ENCODE data around the gene TLCD3B. TPM values are rescaled to one million over a fixed set of nuclear protein-coding genes. Genes with fewer than 3 reads are reported as not detected.
"Not testable (repeated sequence)": the region's sequence is repeated elsewhere in the genome, so short reads cannot be mapped to it uniquely, and the experiment has no call there.

Gene TLCD3B
- total and polyA plus RNA-seq, 2 donors from 2014 or later: not detected

GRCh38 chr16:30016555-30017276 lies 14.4 kb downstream of the TLCD3B start:
- TF ChIP-seq CTCF (IDR thresholded peaks at IDR 0.05; ENCODE audit: borderline replicate concordance, extremely low read depth, insufficient read depth): no peak
- Histone ChIP-seq H3K4me1 (ENCODE audit: control insufficient read depth in 2 of 3, insufficient read depth in 2 of 3, low read depth in 1 of 3, low read length in 3 of 3) (peaks cover 0 to 7% (median 0%) of the 10 kb centered on the region in 3 donors), H3K27me3 (ENCODE audit: control insufficient read depth, insufficient read depth, low read length) (no peaks in the 10 kb centered on the region), H3K9ac (ENCODE audit: low read length in 3 of 3) (no peak overlapping the region), H3K9me3 (ENCODE audit: control insufficient read depth in 2 of 3, insufficient read depth in 1 of 3, low read length in 3 of 3) (no peaks in the 10 kb centered on the region), H3K27ac (ENCODE audit: low read depth in 2 of 2, low read length in 2 of 2) (no peak overlapping the region), H3K4me3 (ENCODE audit: low read length in 3 of 3) (no peak overlapping the region), H3K36me3 (ENCODE audit: control insufficient read depth in 2 of 3, insufficient read depth in 3 of 3, low read length in 3 of 3) (no peaks in the 10 kb centered on the region)
- no peak for FAIRE-seq
- DNase-seq: no peak
- intact Hi-C loops (cut with DNase I): no loop called here

GRCh38 chr16:30015450-30015849 lies 15.6 kb downstream of the TLCD3B start:
- H3K9ac ChIP-seq (ENCODE audit: low read length in 3 of 3); FAIRE-seq; DNase-seq; H3K27ac ChIP-seq (ENCODE audit: low read depth in 2 of 2, low read length in 2 of 2); H3K4me1 ChIP-seq (ENCODE audit: control insufficient read depth in 2 of 3, insufficient read depth in 2 of 3, low read depth in 1 of 3, low read length in 3 of 3); H3K27me3 ChIP-seq (ENCODE audit: control insufficient read depth, insufficient read depth, low read length); intact Hi-C loops (cut with DNase I); H3K9me3 ChIP-seq (ENCODE audit: control insufficient read depth in 2 of 3, insufficient read depth in 1 of 3, low read length in 3 of 3); H3K4me3 ChIP-seq (ENCODE audit: low read length in 3 of 3); H3K36me3 ChIP-seq (ENCODE audit: control insufficient read depth in 2 of 3, insufficient read depth in 3 of 3, low read length in 3 of 3): not testable (repeated sequence)

GRCh38 chr16:30012598-30012997 lies 18.5 kb downstream of the TLCD3B start:
- H3K4me3 ChIP-seq (ENCODE audit: low read length in 3 of 3); intact Hi-C loops (cut with DNase I); DNase-seq; FAIRE-seq; H3K4me1 ChIP-seq (ENCODE audit: control insufficient read depth in 2 of 3, insufficient read depth in 2 of 3, low read depth in 1 of 3, low read length in 3 of 3); H3K27ac ChIP-seq (ENCODE audit: low read depth in 2 of 2, low read length in 2 of 2); H3K27me3 ChIP-seq (ENCODE audit: control insufficient read depth, insufficient read depth, low read length); H3K9me3 ChIP-seq (ENCODE audit: control insufficient read depth in 2 of 3, insufficient read depth in 1 of 3, low read length in 3 of 3); H3K9ac ChIP-seq (ENCODE audit: low read length in 3 of 3); H3K36me3 ChIP-seq (ENCODE audit: control insufficient read depth in 2 of 3, insufficient read depth in 3 of 3, low read length in 3 of 3): not testable (repeated sequence)

GRCh38 chr16:30011714-30012504 lies 19.2 kb downstream of the TLCD3B start:
- Histone ChIP-seq H3K4me1 (ENCODE audit: control insufficient read depth in 2 of 3, insufficient read depth in 2 of 3, low read depth in 1 of 3, low read length in 3 of 3) (peaks cover 0 to 4% (median 0%) of the 10 kb centered on the region in 3 donors), H3K27ac (ENCODE audit: low read depth in 2 of 2, low read length in 2 of 2) (no peak overlapping the region), H3K9ac (ENCODE audit: low read length in 3 of 3) (no peak overlapping the region), H3K27me3 (ENCODE audit: control insufficient read depth, insufficient read depth, low read length) (no peaks in the 10 kb centered on the region), H3K4me3 (ENCODE audit: low read length in 3 of 3) (no peak overlapping the region), H3K36me3 (ENCODE audit: control insufficient read depth in 2 of 3, insufficient read depth in 3 of 3, low read length in 3 of 3) (no peaks in the 10 kb centered on the region), H3K9me3 (ENCODE audit: control insufficient read depth in 2 of 3, insufficient read depth in 1 of 3, low read length in 3 of 3) (no peaks in the 10 kb centered on the region)
- no peak for TF ChIP-seq CTCF (IDR thresholded peaks at IDR 0.05; ENCODE audit: borderline replicate concordance, extremely low read depth, insufficient read depth)
- no peak for FAIRE-seq
- DNase-seq: no peak
- intact Hi-C loops (cut with DNase I): no loop called here

Data from kidney (tissue), 14 donors.